ENCODE data around the gene B2M. TPM values are rescaled to one million over a fixed set of nuclear protein-coding genes. Genes with fewer than 3 reads are reported as not detected.

B2M gene
- total RNA-seq, 1 experiment from 2014 or later, result 388 TPM

GRCh38 chr15:44753345-44753744 lies 42.0 kb downstream of the B2M start:
- TF ChIP-seq FOSL1 (IDR thresholded peaks at IDR 0.05; ENCODE audit: low read depth), result no peak
- no peak for TF ChIP-seq REST (IDR thresholded peaks at IDR 0.05; ENCODE audit: low read depth)
- no peak for TF ChIP-seq EGR1 (IDR thresholded peaks at IDR 0.05; ENCODE audit: low read depth)
- no peak for TF ChIP-seq SP1 (IDR thresholded peaks at IDR 0.05; ENCODE audit: low read depth)
- no peak for TF ChIP-seq SIN3A (IDR thresholded peaks at IDR 0.05; ENCODE audit: low read depth)
- no peak overlapping the region for H3K9ac ChIP-seq (ENCODE audit: low read length)
- H3K4me2 ChIP-seq (ENCODE audit: low read length), result no peak overlapping the region
- POLR2A ChIA-PET, result no interaction called here
- no peaks in the 10 kb centered on the region for H3K9me3 ChIP-seq (ENCODE audit: control insufficient read depth in 1 of 2, insufficient read depth in 1 of 2, low read depth in 1 of 2, low read length in 2 of 2)
- H2AFZ ChIP-seq (ENCODE audit: low read depth, low read length, poor library complexity, severe bottlenecking), result no peak overlapping the region
- no peaks in the 10 kb centered on the region for H3K36me3 ChIP-seq (ENCODE audit: control insufficient read depth in 1 of 2, insufficient read depth in 2 of 2, low read length in 2 of 2)
- 0 out of 2 replicates have a peak, but pooled peaks cover 5% of the 10 kb centered on the region for H3K27me3 ChIP-seq (ENCODE audit: insufficient read depth, low read length)
- CTCF ChIA-PET, result interaction anchor here (0.6 kb wide), 1 partner anchor 176 kb away, joined by 3 read pairs; no protein-coding TSS in a partner anchor
- H3K4me3 ChIP-seq (replicated peaks in 1 of 2; ENCODE audit: low read depth in 1 of 2, low read length in 2 of 2), result no peak overlapping the region
- DNase-seq (ENCODE audit: low read depth, low spot score), result no peak
- BruUV-seq (replicated peaks), result no TSS peak
- no peaks in the 10 kb centered on the region for H3K4me1 ChIP-seq (ENCODE audit: control insufficient read depth in 1 of 2, insufficient read depth in 2 of 2, low read length in 2 of 2)
- intact Hi-C loops (cut with micrococcal nuclease), result no loop called here
- no peaks in the 10 kb centered on the region for H3K9me2 ChIP-seq (ENCODE audit: insufficient read depth)
- H3K27ac ChIP-seq (ENCODE audit: low read depth, low read length), result no peak overlapping the region
- no peak for ATAC-seq
- no peaks in the 10 kb centered on the region for H3K79me2 ChIP-seq (ENCODE audit: insufficient read depth, low read length)
- H4K20me1 ChIP-seq (ENCODE audit: insufficient read depth), result no peaks in the 10 kb centered on the region
- RAD21 ChIA-PET (ENCODE audit: low non-redundant PET in 1 of 2, low total read pairs in 2 of 2, uncharacterized antibody in 2 of 2, unreplicated experiment in 2 of 2), result no interaction called here

DNA sequence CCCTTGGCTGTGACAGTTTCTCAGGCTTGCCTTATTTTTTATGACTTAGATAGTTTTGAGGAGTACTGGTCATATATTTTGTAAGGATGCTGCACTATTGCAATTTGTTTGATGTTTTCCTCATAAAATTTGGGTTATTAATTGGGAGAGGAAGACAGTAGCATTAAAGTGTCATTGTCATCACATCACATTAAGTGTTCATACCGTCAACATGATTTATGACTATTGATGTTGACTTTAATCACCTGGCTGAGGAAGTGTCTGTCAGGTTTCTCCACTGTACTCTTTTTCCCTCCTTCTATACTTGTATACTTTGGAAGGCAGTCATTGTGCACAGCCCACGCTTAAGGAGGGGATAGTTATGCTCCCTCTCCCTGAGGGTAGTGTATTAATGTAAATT lies 51.9 kb downstream of the B2M start:
- ATAC-seq, result no peak
- no peaks in the 10 kb centered on the region for H3K79me2 ChIP-seq (ENCODE audit: insufficient read depth, low read length)
- RAD21 ChIA-PET (ENCODE audit: low non-redundant PET in 1 of 2, low total read pairs in 2 of 2, uncharacterized antibody in 2 of 2, unreplicated experiment in 2 of 2), result no interaction called here
- H3K4me3 ChIP-seq (replicated peaks in 1 of 2; ENCODE audit: low read depth in 1 of 2, low read length in 2 of 2), result no peak overlapping the region
- no peak for DNase-seq (ENCODE audit: low read depth, low spot score)
- no peaks in the 10 kb centered on the region for H4K20me1 ChIP-seq (ENCODE audit: insufficient read depth)
- H3K9me2 ChIP-seq (ENCODE audit: insufficient read depth), result no peaks in the 10 kb centered on the region
- no peak overlapping the region for H3K27ac ChIP-seq (ENCODE audit: low read depth, low read length)
- H3K9ac ChIP-seq (ENCODE audit: low read length), result no peak overlapping the region
- 0 out of 2 replicates have a peak, but pooled peaks cover 2% of the 10 kb centered on the region for H3K27me3 ChIP-seq (ENCODE audit: insufficient read depth, low read length)
- H3K4me2 ChIP-seq (ENCODE audit: low read length), result no peak overlapping the region
- no peaks in the 10 kb centered on the region for H3K4me1 ChIP-seq (ENCODE audit: control insufficient read depth in 1 of 2, insufficient read depth in 2 of 2, low read length in 2 of 2)
- POLR2A ChIA-PET, result no interaction called here
- BruUV-seq (replicated peaks), result no TSS peak
- H3K9me3 ChIP-seq (ENCODE audit: control insufficient read depth in 1 of 2, insufficient read depth in 1 of 2, low read depth in 1 of 2, low read length in 2 of 2), result no peaks in the 10 kb centered on the region
- intact Hi-C loops (cut with micrococcal nuclease), result no loop called here
- CTCF ChIA-PET, result no interaction called here
- H2AFZ ChIP-seq (ENCODE audit: low read depth, low read length, poor library complexity, severe bottlenecking), result no peak overlapping the region
- TF ChIP-seq SIN3A (IDR thresholded peaks at IDR 0.05; ENCODE audit: low read depth) (no peak), RAD21 (IDR thresholded peaks at IDR 0.05; ENCODE audit: low read depth) (no peak), SP1 (IDR thresholded peaks at IDR 0.05; ENCODE audit: low read depth) (no peak), SRF (IDR thresholded peaks at IDR 0.05; ENCODE audit: low read depth) (no peak), FOSL1 (IDR thresholded peaks at IDR 0.05; ENCODE audit: low read depth) (no peak), EZH2 (IDR thresholded peaks at IDR 0.05) (no peak), EGR1 (IDR thresholded peaks at IDR 0.05; ENCODE audit: low read depth) (no peak), ZFX (IDR thresholded peaks at IDR 0.05) (no peak), CBX3 (IDR thresholded peaks at IDR 0.05; ENCODE audit: low read depth) (no peak)
- H3K36me3 ChIP-seq (ENCODE audit: control insufficient read depth in 1 of 2, insufficient read depth in 2 of 2, low read length in 2 of 2), result no peaks in the 10 kb centered on the region
